ENCODE results near the gene MATCAP1. TPM values are rescaled to one million over a fixed set of nuclear protein-coding genes. Genes with fewer than 3 reads are reported as not detected.
A peak's percentile ranks its signal among the peaks of the same experiment; 100 is the strongest.

The MATCAP1 gene
- total RNA-seq, 1 experiment from 2014 or later = 40.8 TPM

DNA sequence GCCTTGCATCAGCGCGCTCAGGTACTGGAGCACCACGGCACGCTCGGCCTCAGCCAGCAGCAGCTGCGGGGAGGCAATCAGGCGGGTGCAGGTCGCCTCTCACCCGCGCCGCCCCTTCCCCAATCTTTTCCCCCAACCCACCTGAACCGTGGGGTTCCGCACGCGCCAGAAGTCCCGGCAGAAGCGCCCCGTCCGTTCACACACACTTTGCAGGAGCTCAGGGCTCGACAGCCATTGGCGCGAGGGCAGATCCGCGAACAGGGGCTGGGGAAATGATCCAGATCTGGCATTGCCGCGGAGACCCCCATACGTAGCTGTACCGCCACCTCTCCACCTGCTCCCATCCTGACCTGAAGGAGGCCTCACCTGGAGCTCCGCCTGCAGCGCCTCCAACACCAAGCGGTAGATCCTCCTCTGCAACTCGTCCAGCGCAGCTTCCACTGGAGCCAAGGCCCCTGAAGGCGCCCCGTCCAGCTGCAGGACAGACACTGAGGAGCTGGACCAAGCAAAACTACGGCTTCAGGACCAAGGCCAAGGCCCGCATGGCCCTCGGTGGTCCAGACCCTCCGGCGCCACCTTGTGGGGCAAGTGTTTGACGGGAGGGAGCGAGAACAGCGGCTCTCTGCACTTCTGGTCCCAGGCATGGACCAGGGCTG lies 1.4 kb upstream of the MATCAP1 start (continued):
- TF ChIP-seq, protein P1, sequence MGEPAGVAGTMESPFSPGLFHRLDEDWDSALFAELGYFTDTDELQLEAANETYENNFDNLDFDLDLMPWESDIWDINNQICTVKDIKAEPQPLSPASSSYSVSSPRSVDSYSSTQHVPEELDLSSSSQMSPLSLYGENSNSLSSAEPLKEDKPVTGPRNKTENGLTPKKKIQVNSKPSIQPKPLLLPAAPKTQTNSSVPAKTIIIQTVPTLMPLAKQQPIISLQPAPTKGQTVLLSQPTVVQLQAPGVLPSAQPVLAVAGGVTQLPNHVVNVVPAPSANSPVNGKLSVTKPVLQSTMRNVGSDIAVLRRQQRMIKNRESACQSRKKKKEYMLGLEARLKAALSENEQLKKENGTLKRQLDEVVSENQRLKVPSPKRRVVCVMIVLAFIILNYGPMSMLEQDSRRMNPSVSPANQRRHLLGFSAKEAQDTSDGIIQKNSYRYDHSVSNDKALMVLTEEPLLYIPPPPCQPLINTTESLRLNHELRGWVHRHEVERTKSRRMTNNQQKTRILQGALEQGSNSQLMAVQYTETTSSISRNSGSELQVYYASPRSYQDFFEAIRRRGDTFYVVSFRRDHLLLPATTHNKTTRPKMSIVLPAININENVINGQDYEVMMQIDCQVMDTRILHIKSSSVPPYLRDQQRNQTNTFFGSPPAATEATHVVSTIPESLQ (CRISPR knock-in tag; IDR thresholded peaks at IDR 0.05) = no peak
- TF ChIP-seq TCF7 (CRISPR knock-in tag; IDR thresholded peaks at IDR 0.05; ENCODE audit: low read depth) (peak; percentile 62; the same call in 1 of the 2 replicates), ZBTB43 (CRISPR knock-in tag; IDR thresholded peaks at IDR 0.05) (no peak), KAT7 (CRISPR knock-in tag; IDR thresholded peaks at IDR 0.05; ENCODE audit: borderline replicate concordance) (no peak), USF1 (CRISPR knock-in tag; IDR thresholded peaks at IDR 0.05) (peak; percentile 66; the same call in 1 of the 2 replicates), CREM (CRISPR knock-in tag; IDR thresholded peaks at IDR 0.05) (0 out of 2 replicates have a peak, but pooled peaks have one; percentile 62), E2F5 (CRISPR knock-in tag; IDR thresholded peaks at IDR 0.05) (peak; percentile 40; the same call in 1 of the 2 replicates), PRRX2 (CRISPR knock-in tag; IDR thresholded peaks at IDR 0.05) (peak; percentile 83; the same call in 1 of the 2 replicates), ZNF138 (CRISPR knock-in tag; conservative IDR thresholded peaks at IDR 0.05) (no peak), CDX4 (CRISPR knock-in tag; IDR thresholded peaks at IDR 0.05; ENCODE audit: borderline replicate concordance) (no peak), FOXJ3 (CRISPR knock-in tag; IDR thresholded peaks at IDR 0.05; ENCODE audit: borderline replicate concordance) (no peak), AFF4 (CRISPR knock-in tag; IDR thresholded peaks at IDR 0.05; ENCODE audit: borderline replicate concordance) (no peak), ATF1 (CRISPR knock-in tag; IDR thresholded peaks at IDR 0.05) (peak; percentile 89; the same call in 1 of the 2 replicates), ZNF317 (CRISPR knock-in tag; IDR thresholded peaks at IDR 0.05; ENCODE audit: borderline replicate concordance, low read depth) (no peak), CREB1 (CRISPR knock-in tag; IDR thresholded peaks at IDR 0.05) (peak; percentile 67; the same call in 1 of the 2 replicates), ESRRA (CRISPR knock-in tag; IDR thresholded peaks at IDR 0.05; ENCODE audit: borderline replicate concordance) (0 out of 2 replicates have a peak, but pooled peaks have one; percentile 60)
- TF ChIP-seq, protein P2, sequence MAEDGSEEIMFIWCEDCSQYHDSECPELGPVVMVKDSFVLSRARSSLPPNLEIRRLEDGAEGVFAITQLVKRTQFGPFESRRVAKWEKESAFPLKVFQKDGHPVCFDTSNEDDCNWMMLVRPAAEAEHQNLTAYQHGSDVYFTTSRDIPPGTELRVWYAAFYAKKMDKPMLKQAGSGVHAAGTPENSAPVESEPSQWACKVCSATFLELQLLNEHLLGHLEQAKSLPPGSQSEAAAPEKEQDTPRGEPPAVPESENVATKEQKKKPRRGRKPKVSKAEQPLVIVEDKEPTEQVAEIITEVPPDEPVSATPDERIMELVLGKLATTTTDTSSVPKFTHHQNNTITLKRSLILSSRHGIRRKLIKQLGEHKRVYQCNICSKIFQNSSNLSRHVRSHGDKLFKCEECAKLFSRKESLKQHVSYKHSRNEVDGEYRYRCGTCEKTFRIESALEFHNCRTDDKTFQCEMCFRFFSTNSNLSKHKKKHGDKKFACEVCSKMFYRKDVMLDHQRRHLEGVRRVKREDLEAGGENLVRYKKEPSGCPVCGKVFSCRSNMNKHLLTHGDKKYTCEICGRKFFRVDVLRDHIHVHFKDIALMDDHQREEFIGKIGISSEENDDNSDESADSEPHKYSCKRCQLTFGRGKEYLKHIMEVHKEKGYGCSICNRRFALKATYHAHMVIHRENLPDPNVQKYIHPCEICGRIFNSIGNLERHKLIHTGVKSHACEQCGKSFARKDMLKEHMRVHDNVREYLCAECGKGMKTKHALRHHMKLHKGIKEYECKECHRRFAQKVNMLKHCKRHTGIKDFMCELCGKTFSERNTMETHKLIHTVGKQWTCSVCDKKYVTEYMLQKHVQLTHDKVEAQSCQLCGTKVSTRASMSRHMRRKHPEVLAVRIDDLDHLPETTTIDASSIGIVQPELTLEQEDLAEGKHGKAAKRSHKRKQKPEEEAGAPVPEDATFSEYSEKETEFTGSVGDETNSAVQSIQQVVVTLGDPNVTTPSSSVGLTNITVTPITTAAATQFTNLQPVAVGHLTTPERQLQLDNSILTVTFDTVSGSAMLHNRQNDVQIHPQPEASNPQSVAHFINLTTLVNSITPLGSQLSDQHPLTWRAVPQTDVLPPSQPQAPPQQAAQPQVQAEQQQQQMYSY (CRISPR knock-in tag; IDR thresholded peaks at IDR 0.05) = peak; percentile 81
- TF ChIP-seq, protein P3, sequence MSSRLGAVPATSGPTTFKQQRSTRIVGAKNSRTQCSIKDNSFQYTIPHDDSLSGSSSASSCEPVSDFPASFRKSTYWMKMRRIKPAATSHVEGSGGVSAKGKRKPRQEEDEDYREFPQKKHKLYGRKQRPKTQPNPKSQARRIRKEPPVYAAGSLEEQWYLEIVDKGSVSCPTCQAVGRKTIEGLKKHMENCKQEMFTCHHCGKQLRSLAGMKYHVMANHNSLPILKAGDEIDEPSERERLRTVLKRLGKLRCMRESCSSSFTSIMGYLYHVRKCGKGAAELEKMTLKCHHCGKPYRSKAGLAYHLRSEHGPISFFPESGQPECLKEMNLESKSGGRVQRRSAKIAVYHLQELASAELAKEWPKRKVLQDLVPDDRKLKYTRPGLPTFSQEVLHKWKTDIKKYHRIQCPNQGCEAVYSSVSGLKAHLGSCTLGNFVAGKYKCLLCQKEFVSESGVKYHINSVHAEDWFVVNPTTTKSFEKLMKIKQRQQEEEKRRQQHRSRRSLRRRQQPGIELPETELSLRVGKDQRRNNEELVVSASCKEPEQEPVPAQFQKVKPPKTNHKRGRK (CRISPR knock-in tag; IDR thresholded peaks at IDR 0.05; ENCODE audit: borderline replicate concordance) = no peak
- TF ChIP-seq, protein P4, sequence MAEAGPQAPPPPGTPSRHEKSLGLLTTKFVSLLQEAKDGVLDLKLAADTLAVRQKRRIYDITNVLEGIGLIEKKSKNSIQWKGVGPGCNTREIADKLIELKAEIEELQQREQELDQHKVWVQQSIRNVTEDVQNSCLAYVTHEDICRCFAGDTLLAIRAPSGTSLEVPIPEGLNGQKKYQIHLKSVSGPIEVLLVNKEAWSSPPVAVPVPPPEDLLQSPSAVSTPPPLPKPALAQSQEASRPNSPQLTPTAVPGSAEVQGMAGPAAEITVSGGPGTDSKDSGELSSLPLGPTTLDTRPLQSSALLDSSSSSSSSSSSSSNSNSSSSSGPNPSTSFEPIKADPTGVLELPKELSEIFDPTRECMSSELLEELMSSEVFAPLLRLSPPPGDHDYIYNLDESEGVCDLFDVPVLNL (CRISPR knock-in tag; IDR thresholded peaks at IDR 0.05; ENCODE audit: borderline replicate concordance, low read depth) = no peak

Data from WTC11 (cell line).